GM10248 (cell line): ENCODE data around the gene RSRP1.

Source experiments
- CTCF ChIA-PET: fragments of 300-600 bp; sonication (Branson Sonifier 250); formaldehyde crosslinking; extraction: SDS; loops from one replicate; lab custom pipeline; 2021; ENCODE audit warnings: antibody characterized with exemption; lab: Yijun Ruan, JAX
- POLR2A ChIA-PET: fragments of 350-650 bp; sonication (Branson Sonifier 250); formaldehyde crosslinking; extraction: SDS; loops from one replicate; lab custom pipeline; 2020; ENCODE audit warnings: antibody characterized with exemption; lab: Yijun Ruan, JAX
- DNase-seq: peaks from one replicate; pipeline ENCODE4 v3.0.0; 2012; ENCODE audit errors: extremely low spot score
- TF ChIP-seq, protein P1 (sequence below): IDR thresholded peaks from 2 replicates; pipeline ENCODE4 v1.5.1; 2012; ENCODE audit warnings: mild to moderate bottlenecking, low read depth; ENCODE audit errors: extremely low read depth, missing control alignments, control extremely low read depth

The RSRP1 gene

DNA sequence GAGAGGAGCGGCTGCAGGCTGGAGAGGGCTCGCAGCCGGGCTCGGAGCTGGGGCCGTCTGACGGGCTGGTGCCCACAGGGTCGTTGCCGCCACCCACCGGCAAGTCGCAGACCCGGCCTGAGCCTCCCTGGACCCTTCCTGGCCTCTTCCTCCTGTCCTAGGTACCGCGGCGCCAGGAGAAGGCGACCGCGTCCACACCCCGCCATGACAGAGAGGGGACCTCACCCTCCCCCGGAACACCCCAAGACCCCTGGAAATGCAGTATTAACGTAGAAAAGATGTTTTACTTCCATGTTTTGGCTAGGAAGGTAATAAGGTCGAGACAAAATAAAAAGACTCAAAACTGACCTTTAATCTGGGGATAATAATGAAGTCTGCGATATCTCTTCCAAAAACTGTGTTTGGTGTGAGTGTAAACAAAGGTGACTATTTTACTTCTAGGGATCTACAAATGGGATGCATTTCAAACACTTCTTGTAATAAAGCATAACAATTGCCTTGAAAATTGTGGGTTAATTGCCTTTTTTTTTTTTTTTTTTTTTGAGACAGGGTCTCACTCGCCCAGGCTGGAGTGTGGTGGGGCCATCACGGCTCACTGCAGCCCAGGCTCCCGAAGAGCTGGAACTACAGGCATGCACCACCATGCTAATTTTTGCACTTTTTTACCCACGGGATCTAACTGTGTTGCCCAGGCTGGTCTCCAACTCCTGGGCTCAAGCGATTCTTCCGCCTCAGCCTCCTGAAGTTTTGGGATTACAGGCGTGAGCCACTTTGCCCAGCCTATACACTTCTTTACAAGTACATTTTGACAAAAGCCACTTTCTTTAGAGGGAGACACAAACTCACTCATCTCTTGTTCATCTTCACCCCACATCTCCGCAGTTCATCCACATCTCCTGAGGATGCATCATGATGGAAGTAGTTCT, 838 bp upstream of the RSRP1 start:
- ChIA-PET POLR2A (interaction anchor here (0.5 to 1.6 kb wide), 14 partner anchors 8 to 723 kb away, joined by 3 to 26 read pairs (median 4); partner anchors contain the start of gene SYF2), CTCF (interaction anchor here (1.2 to 2.8 kb wide), 3 partner anchors 8 to 105 kb away, joined by 3 to 9 read pairs (median 3); no protein-coding TSS in a partner anchor)
- no peak for DNase-seq
- TF ChIP-seq, protein P1, sequence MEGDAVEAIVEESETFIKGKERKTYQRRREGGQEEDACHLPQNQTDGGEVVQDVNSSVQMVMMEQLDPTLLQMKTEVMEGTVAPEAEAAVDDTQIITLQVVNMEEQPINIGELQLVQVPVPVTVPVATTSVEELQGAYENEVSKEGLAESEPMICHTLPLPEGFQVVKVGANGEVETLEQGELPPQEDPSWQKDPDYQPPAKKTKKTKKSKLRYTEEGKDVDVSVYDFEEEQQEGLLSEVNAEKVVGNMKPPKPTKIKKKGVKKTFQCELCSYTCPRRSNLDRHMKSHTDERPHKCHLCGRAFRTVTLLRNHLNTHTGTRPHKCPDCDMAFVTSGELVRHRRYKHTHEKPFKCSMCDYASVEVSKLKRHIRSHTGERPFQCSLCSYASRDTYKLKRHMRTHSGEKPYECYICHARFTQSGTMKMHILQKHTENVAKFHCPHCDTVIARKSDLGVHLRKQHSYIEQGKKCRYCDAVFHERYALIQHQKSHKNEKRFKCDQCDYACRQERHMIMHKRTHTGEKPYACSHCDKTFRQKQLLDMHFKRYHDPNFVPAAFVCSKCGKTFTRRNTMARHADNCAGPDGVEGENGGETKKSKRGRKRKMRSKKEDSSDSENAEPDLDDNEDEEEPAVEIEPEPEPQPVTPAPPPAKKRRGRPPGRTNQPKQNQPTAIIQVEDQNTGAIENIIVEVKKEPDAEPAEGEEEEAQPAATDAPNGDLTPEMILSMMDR: peak; percentile 37

DNA sequence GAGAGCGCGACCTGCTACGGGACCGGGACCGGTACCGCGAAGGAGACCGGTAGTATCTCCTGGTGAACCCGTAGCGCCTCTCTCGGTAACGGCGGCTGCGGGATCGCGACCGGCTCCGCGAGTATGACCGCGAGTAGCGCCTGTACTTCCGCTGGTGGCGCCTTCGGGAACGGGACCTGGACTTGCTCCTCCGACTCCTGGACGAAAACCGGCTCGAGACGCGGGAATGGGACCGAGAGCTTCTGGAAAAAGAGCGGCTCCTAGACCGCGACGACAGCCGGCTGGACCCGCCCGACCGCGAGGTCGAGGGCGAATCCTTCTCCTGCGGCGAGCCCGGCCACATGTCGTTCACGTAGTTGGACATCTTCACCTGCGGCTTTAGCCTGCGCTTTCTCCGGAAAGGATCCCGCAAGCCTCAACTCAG, 642 bp downstream of the RSRP1 start:
- TF ChIP-seq, protein P1: no peak
- ChIA-PET POLR2A (interaction anchor here (1.0 to 1.6 kb wide), 4 partner anchors 8 to 576 kb away, joined by 3 to 17 read pairs (median 5); no protein-coding TSS in a partner anchor), CTCF (interaction anchor here (1.4 kb wide), 1 partner anchor 11 kb away, joined by 3 read pairs; no protein-coding TSS in a partner anchor)
- peak; percentile 12 for DNase-seq

DNA sequence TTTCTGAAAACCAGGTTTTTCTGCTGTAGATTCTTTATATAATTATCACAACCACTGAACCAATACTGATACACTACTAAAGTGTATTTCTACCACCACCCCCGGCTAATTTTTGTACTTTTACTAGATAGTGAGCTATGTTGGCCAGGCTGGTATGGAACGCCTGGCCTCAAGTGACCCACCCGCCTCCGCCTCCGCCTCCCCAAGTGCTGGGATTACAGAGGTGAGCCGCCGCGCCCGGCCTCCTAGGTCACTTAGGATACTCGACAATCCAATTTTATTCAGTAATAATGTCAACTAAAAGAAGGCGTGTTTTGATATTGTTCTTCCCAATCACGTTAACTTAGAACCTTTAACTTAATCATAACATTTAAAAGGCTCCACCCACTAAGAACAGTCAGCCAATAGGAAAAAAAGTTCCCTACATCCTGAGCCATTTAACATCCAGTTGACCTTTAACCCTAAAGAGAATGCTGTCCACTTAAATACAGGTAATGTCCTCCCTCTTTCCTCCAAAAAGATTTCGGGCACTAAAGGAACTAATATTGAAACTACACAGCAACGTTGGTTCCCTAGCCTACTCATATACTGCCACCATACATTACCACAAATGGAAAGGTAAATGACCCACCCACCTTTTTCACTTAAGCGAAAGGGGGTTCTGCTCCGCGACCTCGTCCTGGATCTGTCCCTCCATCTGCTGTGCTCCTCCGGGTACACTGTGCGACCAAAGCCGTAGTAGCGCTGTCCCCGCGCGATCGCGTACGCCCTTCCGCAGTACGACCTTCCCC, 1.2 kb downstream of the RSRP1 start:
- CTCF ChIA-PET: interaction anchor here (1.0 to 1.4 kb wide), 4 partner anchors 8 to 13 kb away, joined by 3 to 8 read pairs (median 3); partner anchors contain the start of gene SYF2
- peak; percentile 19 for DNase-seq

DNA sequence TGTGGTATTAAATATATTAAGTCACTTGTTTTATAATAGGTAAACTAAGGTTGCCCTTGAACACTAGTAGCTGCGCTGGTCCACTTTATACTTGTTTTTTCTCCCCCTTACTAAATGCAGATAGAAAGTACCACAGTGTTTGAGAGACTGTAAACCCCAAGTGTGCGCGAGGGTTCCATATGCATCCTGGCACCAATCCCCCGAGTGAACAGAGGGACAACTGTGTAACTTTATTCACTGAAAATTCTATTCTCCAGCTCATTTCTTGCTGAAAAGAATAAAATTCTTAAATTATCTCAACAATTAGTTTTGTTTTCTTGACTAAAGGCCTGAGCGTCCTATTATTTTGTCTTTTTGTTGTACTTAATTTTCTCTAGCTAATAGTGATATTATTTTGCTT, 1.9 kb downstream of the RSRP1 start:
- POLR2A ChIA-PET: interaction anchor here (0.6 to 2.0 kb wide), 2 partner anchors 13 to 615 kb away, joined by 4 to 10 read pairs; partner anchors contain the start of gene SYF2

More for the DNA sequence above, 1.2 kb downstream of the RSRP1 start:
- POLR2A ChIA-PET: interaction anchor here (2.0 kb wide), 1 partner anchor 14 kb away, joined by 10 read pairs; the partner anchor contains the start of gene SYF2
- TF ChIP-seq, protein P1: no peak

DNA sequence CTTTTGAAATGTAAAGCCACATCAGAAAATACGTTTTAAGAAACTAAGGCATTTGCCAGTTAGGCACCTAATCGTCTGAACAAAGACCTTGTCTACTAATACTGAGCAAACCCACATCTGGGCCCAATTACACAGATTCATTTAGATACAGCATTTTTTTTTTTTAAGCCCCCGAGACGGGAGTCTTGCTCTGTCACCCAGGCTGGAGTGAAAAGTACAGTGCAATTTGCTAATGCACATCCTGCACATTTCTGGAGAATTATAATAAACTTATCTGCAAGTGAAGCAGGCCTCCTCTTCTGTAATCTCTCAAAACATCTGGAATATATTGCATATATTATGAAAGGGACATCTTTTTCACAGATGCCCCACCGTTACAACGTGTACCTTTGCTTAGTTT, 3.3 kb downstream of the RSRP1 start:
- POLR2A ChIA-PET: interaction anchor here (0.6 to 2.0 kb wide), 2 partner anchors 12 to 1088 kb away, joined by 3 to 10 read pairs; partner anchors contain the start of gene SYF2

More for the DNA sequence above, 1.9 kb downstream of the RSRP1 start:
- TF ChIP-seq, protein P1: no peak
- no peak for DNase-seq
- CTCF ChIA-PET: interaction anchor here (1.0 to 1.4 kb wide), 3 partner anchors 8 to 13 kb away, joined by 3 to 8 read pairs (median 3); partner anchors contain the start of gene SYF2

More for the DNA sequence above, 3.3 kb downstream of the RSRP1 start:
- CTCF ChIA-PET: no interaction called here
- TF ChIP-seq, protein P1: no peak
- DNase-seq: no peak
